Prostate gland (tissue), 2 donors: Measurements from ENCODE around the gene KAZN. TPM values are rescaled to one million over a fixed set of nuclear protein-coding genes. Genes with fewer than 3 reads are reported as not detected.

ENCODE experiments used
- DNase-seq: peaks from one replicate; pipeline ENCODE4 v3.0.0-alpha.2; 2019; ENCODE audit warnings: low spot score
- H3K27ac ChIP-seq, 2 donors: fragments of 200-600 bp; sonication (generic); 2 replicates each; pipeline ENCODE4 v1.5.1; 2017 to 2019
- H3K27me3 ChIP-seq: fragments of 200-600 bp; sonication (generic); replicated peaks from 2 replicates; pipeline ENCODE4 v1.5.1; 2019; ENCODE audit not compliant: insufficient read depth
- H3K36me3 ChIP-seq, 2 donors: fragments of 200-600 bp; sonication (generic); 1 replicate in 1 of 2; 2 replicates in 1 of 2; pipeline versions ENCODE4 v1.5.1 to v1.8.1; 2017 to 2019
- H3K4me1 ChIP-seq: fragments of 200-600 bp; sonication (generic); replicated peaks from 2 replicates; pipeline ENCODE4 v1.5.1; 2019
- H3K4me3 ChIP-seq, 2 donors: fragments of 200-600 bp; sonication (generic); 2 replicates each; pipeline ENCODE4 v1.5.1; 2017 to 2019
- H3K9me3 ChIP-seq: fragments of 200-600 bp; sonication (generic); 2 replicates; pipeline ENCODE4 v1.5.1; 2017
- POLR2A ChIP-seq: fragments of 450-650 bp; IDR thresholded peaks from one replicate; pipeline ENCODE4 v1.6.1; 2016; ENCODE audit warnings: antibody characterized with exemption, mild to moderate bottlenecking
- POLR2AphosphoS5 ChIP-seq: sonication (generic); formaldehyde crosslinking; IDR thresholded peaks from one replicate; pipeline ENCODE4 v1.6.1; 2017; ENCODE audit warnings: antibody characterized with exemption
- WGBS: methylation state at CpG from one replicate; pipeline ENCODE4 v1.1.5; 2018; 5-methylcytosine and 5-hydroxymethylcytosine counted together
- intact Hi-C: fragments of 100-400 bp; cut with DNase I; formaldehyde crosslinking; loops from one replicate; pipeline ENCODE4 v1.14.2; 2022
- total RNA-seq, 2 donors: library from RNA; depleted of rRNA; stranded (reverse); fragments of >200 nt; gene quantifications; one replicate each; pipeline ENCODE4 v1.1.0, GENCODE V29; 2016
- TF ChIP-seq, protein P1 (sequence below), 4 experiments: fragments of 200-600 bp in 2 of 4; fragments of 450-650 bp in 2 of 4; sonication (generic) in 2 of 4; IDR thresholded peaks; 1 replicate in 3 of 4; 2 replicates in 1 of 4; pipeline ENCODE4 v1.5.1; 2016 to 2019; ENCODE audit warnings: antibody characterized with exemption in 4 of 4, mild to moderate bottlenecking in 2 of 4, moderate library complexity in 2 of 4

Gene KAZN
- total RNA-seq, 2 donors from 2014 or later: 8.3 to 12.7 TPM

DNA sequence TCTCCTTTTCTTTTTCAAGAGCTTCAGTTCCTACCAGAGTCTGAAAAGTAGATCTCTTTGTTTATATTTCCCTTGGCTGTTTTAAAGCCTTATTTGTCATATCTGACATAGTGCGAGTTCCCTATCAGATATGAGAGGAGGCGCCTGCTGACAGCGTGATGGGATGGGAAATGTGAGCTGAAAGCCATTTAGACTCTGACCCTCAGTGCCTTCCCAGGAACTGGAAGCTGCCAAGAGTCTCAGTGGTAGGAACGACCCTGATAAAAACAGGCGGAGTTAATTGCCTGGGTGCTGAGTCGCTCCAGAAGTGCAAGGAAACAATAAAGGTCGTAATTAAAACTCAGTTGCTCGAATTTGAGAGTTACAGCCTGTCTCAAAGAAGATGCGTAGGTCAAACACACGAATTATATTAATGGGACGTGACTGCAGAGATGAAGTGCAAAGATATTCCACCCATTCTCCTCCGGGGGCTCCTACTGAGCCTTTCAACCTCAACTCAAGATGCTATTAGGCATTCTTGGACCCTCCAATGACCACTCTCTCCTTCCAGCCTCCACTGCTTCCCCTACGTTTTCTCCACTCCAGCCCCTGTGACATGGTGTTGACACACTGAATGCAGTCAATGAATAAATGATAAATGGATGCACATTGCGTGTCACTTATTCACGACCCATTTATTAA is 84.6 kb downstream of the KAZN start:
- Histone ChIP-seq H3K4me1 (no peaks in the 10 kb centered on the region), H3K27me3 (peaks cover 4% of the 10 kb centered on the region), H3K36me3 (no peaks in the 10 kb centered on the region), H3K4me3 (no peak overlapping the region), H3K27ac (no peak overlapping the region), H3K9me3 (no peaks in the 10 kb centered on the region)
- TF ChIP-seq POLR2AphosphoS5 (no peak), POLR2A (no peak)
- TF ChIP-seq, protein P1, sequence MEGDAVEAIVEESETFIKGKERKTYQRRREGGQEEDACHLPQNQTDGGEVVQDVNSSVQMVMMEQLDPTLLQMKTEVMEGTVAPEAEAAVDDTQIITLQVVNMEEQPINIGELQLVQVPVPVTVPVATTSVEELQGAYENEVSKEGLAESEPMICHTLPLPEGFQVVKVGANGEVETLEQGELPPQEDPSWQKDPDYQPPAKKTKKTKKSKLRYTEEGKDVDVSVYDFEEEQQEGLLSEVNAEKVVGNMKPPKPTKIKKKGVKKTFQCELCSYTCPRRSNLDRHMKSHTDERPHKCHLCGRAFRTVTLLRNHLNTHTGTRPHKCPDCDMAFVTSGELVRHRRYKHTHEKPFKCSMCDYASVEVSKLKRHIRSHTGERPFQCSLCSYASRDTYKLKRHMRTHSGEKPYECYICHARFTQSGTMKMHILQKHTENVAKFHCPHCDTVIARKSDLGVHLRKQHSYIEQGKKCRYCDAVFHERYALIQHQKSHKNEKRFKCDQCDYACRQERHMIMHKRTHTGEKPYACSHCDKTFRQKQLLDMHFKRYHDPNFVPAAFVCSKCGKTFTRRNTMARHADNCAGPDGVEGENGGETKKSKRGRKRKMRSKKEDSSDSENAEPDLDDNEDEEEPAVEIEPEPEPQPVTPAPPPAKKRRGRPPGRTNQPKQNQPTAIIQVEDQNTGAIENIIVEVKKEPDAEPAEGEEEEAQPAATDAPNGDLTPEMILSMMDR (IDR thresholded peaks at IDR 0.05): no peak
- 37% methylated on average over 15 of the region's 15 CpGs for WGBS
- intact Hi-C loops: no loop called here
- no peak for DNase-seq

DNA sequence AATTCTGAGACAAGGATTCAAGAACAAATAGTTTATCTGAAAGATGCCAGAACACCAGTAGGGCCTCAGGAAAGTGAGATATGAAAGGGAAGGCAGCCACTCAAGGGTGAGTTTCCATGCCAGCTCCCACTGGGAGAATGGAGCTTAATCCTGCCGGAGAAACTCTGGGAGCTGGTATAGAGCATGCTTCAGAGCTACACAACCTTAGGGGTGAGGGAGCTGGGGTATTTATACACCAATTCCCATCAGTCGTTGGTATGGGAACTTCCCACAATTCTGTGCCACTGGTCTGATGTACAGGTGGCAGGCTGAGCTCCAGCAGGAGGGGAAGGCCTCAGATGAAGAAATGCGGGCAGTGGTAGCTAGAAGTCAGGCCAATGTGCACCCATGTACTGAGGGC is 86.6 kb downstream of the KAZN start:
- Histone ChIP-seq H3K9me3 (no peaks in the 10 kb centered on the region), H3K27me3 (peaks cover 4% of the 10 kb centered on the region), H3K36me3 (no peaks in the 10 kb centered on the region), H3K4me1 (no peaks in the 10 kb centered on the region), H3K4me3 (no peak overlapping the region), H3K27ac (no peak overlapping the region)
- intact Hi-C loops: no loop called here
- WGBS: 96% methylated on average over 3 of the region's 3 CpGs
- TF ChIP-seq POLR2AphosphoS5 (no peak), POLR2A (no peak)
- TF ChIP-seq, protein P1 (IDR thresholded peaks at IDR 0.05): no peak
- DNase-seq: no peak

DNA sequence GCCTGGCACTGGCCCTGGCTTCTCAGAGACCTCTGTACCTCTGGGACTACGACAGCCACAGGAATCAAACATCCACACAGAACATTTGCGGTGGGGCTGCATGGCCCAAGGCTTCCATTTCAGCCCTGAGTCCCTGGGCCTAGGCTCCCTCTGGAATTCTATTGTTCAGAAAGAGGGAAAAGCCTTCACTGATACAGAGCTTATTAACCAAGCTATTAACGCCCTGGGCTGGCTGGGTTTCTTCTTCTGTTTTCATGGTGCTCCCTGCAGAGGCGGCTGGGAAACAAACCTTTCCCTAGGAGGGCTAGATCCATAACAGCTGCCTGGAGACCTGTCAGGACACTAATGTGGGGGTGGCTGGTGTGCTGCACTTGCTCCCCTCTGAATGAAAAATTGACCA is 88.2 kb downstream of the KAZN start:
- Histone ChIP-seq H3K27me3 (peaks cover 4% of the 10 kb centered on the region), H3K36me3 (no peaks in the 10 kb centered on the region), H3K4me1 (no peaks in the 10 kb centered on the region), H3K27ac (no peak overlapping the region), H3K4me3 (no peak overlapping the region), H3K9me3 (no peaks in the 10 kb centered on the region)
- DNase-seq: no peak
- intact Hi-C loops: no loop called here
- WGBS: 89% methylated on average over 4 of the region's 4 CpGs
- TF ChIP-seq, protein P1 (IDR thresholded peaks at IDR 0.05): no peak
- TF ChIP-seq POLR2A: no peak
- no peak for TF ChIP-seq POLR2AphosphoS5

DNA sequence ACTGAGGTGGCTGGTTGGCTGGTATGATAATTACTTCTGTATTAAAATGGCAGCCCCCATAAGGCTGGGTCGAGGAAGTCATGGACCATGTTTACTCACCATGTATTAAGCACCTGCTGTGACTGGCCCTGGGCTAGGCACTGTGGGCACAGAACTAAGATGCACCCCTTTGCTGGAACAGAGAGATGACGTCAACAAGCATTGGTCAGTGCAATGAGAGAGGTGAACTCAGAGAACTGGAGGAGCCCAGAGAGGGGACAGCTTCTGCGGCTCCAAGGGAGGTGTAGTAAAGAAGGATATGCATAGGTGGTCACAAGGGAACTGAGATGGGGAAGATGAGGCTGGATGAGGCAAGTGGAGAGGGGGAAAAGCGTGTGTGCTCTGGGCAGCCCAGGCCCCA is 88.7 kb downstream of the KAZN start:
- intact Hi-C loops: no loop called here
- no peak overlapping the region for H3K27ac ChIP-seq

More for the DNA sequence above, 88.7 kb downstream of the KAZN start:
- Histone ChIP-seq H3K4me1 (no peaks in the 10 kb centered on the region), H3K4me3 (no peak overlapping the region), H3K9me3 (no peaks in the 10 kb centered on the region), H3K27me3 (peaks cover 4% of the 10 kb centered on the region), H3K36me3 (no peaks in the 10 kb centered on the region)
- TF ChIP-seq, protein P1 (IDR thresholded peaks at IDR 0.05): no peak
- TF ChIP-seq POLR2AphosphoS5 (no peak), POLR2A (no peak)
- DNase-seq: no peak
- 88% methylated on average over 4 of the region's 4 CpGs for WGBS
